Endothelial cell (in vitro differentiated cells): ENCODE measurements around the gene GUCY1B1. TPM values are rescaled to one million over a fixed set of nuclear protein-coding genes. Genes with fewer than 3 reads are reported as not detected.

Experiments
- DNase-seq: peaks from one replicate; pipeline ENCODE4 v3.0.0; 2021; ENCODE audit warnings: low spot score
- H3K27ac Mint-ChIP-seq: one replicate; pipeline ENCODE4 v1.8.0; 2021; ENCODE audit warnings: mixed read lengths, inconsistent platforms; ENCODE audit not compliant: unreplicated experiment
- H3K27me3 Mint-ChIP-seq: one replicate; pipeline ENCODE4 v1.8.0; 2021; ENCODE audit warnings: mild to moderate bottlenecking, moderate library complexity, mixed read lengths, inconsistent platforms; ENCODE audit not compliant: unreplicated experiment
- H3K36me3 Mint-ChIP-seq: one replicate; pipeline ENCODE4 v1.8.0; 2021; ENCODE audit warnings: mild to moderate bottlenecking, low read depth, mixed read lengths, inconsistent platforms; ENCODE audit not compliant: unreplicated experiment
- H3K4me1 Mint-ChIP-seq: one replicate; pipeline ENCODE4 v1.8.0; 2021; ENCODE audit warnings: mild to moderate bottlenecking, mixed read lengths, inconsistent platforms; ENCODE audit not compliant: unreplicated experiment
- H3K4me3 Mint-ChIP-seq: one replicate; pipeline ENCODE4 v1.8.0; 2021; ENCODE audit warnings: mild to moderate bottlenecking, mixed read lengths, inconsistent platforms; ENCODE audit not compliant: unreplicated experiment
- H3K9me3 Mint-ChIP-seq: one replicate; pipeline ENCODE4 v1.8.0; 2021; ENCODE audit warnings: mixed read lengths, inconsistent platforms; ENCODE audit not compliant: unreplicated experiment
- CTCF ChIP-seq: fragments of 200-600 bp; sonication (generic); IDR thresholded peaks from one replicate; pipeline ENCODE4 v1.5.0; 2021; ENCODE audit warnings: antibody characterized with exemption; ENCODE audit not compliant: unreplicated experiment
- total RNA-seq: library from RNA; stranded (reverse); fragmentation: NEBNext Ultra II Directional; extraction: Animal tissue kit (Norgen Biotek cat#: 25700); gene quantifications from one replicate; pipeline ENCODE4 v1.2.1, GENCODE V29; 2021; ENCODE audit not compliant: unreplicated experiment

Gene GUCY1B1
- total RNA-seq, 1 donor from 2014 or later: 1.1 TPM

DNA sequence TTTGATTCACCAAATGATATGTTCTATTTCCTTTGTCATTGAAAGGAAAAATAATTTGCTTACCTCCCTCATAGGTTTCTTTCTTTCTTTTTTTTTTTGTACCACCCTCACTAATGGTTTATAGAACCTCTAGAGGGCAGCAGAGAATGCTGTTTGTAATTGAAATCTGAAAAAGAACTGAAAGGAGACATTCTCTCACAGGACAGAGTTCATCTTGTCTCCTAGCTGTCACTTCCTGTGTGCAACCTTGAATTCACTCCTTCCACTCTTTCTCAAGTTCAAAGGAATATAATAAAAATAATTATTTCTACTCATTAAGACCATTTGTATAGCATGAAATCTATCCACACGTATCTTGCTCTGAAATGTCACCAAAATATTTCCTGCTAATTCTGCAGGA, 51.0 kb downstream of the GUCY1B1 start:
- peaks cover 3% of the 10 kb centered on the region for H3K27me3 Mint-ChIP-seq
- H3K4me3 Mint-ChIP-seq: no peak overlapping the region
- H3K4me1 Mint-ChIP-seq: no peaks in the 10 kb centered on the region
- DNase-seq: no peak
- H3K36me3 Mint-ChIP-seq: no peaks in the 10 kb centered on the region
- H3K9me3 Mint-ChIP-seq: no peaks in the 10 kb centered on the region
- peak; percentile 51 for TF ChIP-seq CTCF
- H3K27ac Mint-ChIP-seq: no peak overlapping the region

GRCh38 chr4:155811083-155811482, 52.3 kb downstream of the GUCY1B1 start:
- no peaks in the 10 kb centered on the region for H3K4me1 Mint-ChIP-seq
- no peaks in the 10 kb centered on the region for H3K27me3 Mint-ChIP-seq
- H3K27ac Mint-ChIP-seq: no peak overlapping the region
- no peaks in the 10 kb centered on the region for H3K36me3 Mint-ChIP-seq
- no peak for TF ChIP-seq CTCF
- H3K9me3 Mint-ChIP-seq: no peaks in the 10 kb centered on the region
- DNase-seq: no peak
- H3K4me3 Mint-ChIP-seq: no peak overlapping the region

DNA sequence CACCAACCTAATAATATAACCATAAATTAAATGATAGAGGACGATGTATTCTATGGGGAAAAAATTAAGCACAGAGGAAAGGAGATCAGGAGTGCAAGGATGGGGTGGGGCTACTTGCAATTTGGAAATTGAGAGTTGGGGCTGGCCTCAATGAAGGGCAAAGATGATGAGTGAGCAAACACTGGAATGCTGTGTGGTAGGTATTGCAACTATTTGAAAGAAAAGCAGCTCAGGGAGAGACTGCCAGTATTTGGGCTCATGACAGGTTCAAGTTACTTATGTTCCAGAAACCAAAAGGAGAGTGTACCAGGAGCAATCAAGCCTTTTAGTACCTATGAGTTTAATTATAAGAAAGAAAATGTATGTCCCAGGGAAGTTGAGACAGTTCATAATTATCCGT, 59.8 kb downstream of the GUCY1B1 start:
- Mint-ChIP-seq H3K4me1 (no peaks in the 10 kb centered on the region), H3K27ac (no peak overlapping the region), H3K9me3 (no peaks in the 10 kb centered on the region), H3K27me3 (no peaks in the 10 kb centered on the region), H3K4me3 (no peak overlapping the region), H3K36me3 (no peaks in the 10 kb centered on the region)
- DNase-seq: no peak
- no peak for TF ChIP-seq CTCF

- Mint-ChIP-seq H3K27me3 (no peaks in the 10 kb centered on the region), H3K36me3 (no peaks in the 10 kb centered on the region), H3K4me3 (no peak overlapping the region), H3K9me3 (no peaks in the 10 kb centered on the region), H3K4me1 (no peaks in the 10 kb centered on the region), H3K27ac (no peak overlapping the region)
- TF ChIP-seq CTCF: no peak
- no peak for DNase-seq
These were observed 60.2 kb downstream of the GUCY1B1 start for GRCh38 chr4:155819066-155819465.

GRCh38 chr4:155820887-155821518, 62.2 kb downstream of the GUCY1B1 start:
- DNase-seq: no peak
- H3K27ac Mint-ChIP-seq: no peak overlapping the region
- no peaks in the 10 kb centered on the region for H3K36me3 Mint-ChIP-seq
- H3K27me3 Mint-ChIP-seq: no peaks in the 10 kb centered on the region
- TF ChIP-seq CTCF: no peak
- H3K4me3 Mint-ChIP-seq: no peak overlapping the region
- no peaks in the 10 kb centered on the region for H3K9me3 Mint-ChIP-seq
- H3K4me1 Mint-ChIP-seq: no peaks in the 10 kb centered on the region
